ENCODE results near the gene ANKRD35.
A peak's percentile ranks its signal among the peaks of the same experiment; 100 is the strongest.

Gene ANKRD35

GRCh38 chr1:145893306-145894055 is 7.8 kb upstream of the ANKRD35 start:
- DNase-seq: no peak

- no peak for DNase-seq
Observed at GRCh38 chr1:145892486-145893087, 6.9 kb upstream of the ANKRD35 start.

- peak; percentile 20 for DNase-seq
Observed at GRCh38 chr1:145891587-145892485, 6.2 kb upstream of the ANKRD35 start.

DNA sequence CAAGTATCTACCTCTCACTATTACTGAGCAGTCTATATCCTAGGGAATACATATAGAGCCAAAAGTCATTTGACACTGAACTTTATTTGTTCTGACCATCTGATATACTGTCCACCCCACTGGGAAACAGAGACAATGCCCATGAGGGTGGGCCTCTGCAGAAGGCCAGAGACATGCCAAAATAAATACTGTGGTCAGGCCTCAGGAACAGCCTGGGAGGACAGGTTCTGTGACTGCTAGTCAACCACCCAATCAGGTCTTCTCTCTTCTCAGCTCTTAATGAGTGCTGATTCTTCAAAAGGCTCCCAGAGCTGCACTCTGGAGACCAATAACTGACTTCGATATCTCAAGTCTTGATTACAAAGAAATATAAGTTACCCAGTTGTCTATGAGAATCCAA is 5.5 kb upstream of the ANKRD35 start:
- no peak for DNase-seq

DNA sequence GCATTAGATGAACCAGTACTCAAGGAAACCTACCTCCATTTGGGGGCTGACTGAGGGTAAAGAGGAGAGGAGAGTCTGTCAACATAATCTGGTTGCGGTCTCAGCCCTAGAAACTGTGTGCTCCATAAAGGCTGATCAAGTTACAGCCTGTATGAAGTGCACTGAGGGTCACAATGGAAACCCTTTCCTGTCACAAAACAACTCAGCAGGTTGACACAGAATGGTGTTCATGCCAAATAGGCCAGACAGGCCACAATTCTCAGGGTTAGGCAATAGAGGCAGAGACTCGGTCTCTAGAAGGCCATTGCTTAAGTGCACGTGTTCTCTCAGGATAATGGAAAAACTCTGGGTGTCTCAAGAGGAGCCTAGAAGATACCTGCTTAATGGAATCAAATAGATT is 4.1 kb upstream of the ANKRD35 start:
- DNase-seq: no peak

GRCh38 chr1:145887631-145888030 is 2.0 kb upstream of the ANKRD35 start:
- DNase-seq: no peak

DNA sequence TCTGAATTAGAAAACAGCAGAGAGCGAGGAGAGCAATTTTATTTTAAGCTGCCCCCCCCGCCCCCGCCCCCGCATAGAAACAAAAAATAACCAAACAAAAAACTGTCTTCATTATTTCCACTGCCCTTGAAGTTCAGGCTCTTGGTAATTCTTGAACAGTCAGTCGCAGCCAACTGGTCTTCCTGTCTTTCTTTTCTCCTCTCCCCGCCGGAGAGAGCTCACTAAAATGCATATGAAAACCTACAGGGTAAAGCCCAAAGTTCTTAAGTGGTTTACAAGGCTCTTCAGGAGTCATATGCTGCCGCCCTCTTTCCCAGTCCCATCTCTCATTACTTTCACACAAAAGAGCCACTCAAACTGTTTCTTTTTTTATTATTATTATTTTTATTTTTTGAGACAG is 1.1 kb upstream of the ANKRD35 start:
- no peak for DNase-seq

DNA sequence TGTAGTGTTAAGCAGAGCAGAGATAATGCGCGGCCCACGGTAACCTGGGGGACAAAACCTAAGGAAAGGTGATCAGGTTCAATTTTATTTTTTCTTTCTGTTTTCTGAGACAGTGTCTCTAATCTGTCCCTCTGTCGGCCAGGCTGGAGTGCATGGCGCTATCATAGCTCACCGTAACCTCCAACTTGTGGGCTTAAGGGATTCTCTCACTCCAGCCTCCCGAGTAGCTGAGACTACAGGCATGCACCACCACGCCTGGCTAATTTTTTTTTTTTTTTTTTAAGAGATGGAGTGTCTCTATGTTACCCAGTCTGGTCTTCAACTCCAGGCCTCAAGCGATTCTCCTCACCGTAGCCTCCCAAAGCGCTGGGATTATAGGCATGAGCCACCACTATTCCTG is 724 bp upstream of the ANKRD35 start:
- DNase-seq: no peak

DNA sequence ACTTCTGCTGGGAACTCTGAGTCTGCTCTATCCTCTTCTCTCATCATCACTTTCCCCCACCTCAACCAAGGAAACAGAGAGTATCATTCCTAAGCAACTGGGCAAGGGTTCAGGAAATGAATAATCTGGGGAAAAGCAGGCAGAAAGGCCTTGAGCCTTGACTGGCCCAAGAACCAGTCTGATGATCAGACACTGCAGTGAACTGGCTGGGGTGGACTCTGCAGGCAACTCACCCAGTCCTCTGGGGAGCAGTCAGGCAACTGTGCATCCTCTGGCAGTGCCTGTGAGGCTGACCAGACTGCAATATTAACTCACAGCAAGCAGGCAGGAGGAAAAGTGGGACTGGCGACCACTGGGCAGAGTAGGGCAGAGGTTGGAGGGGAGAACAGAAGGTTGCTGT is 991 bp downstream of the ANKRD35 start:
- DNase-seq: no peak

DNA sequence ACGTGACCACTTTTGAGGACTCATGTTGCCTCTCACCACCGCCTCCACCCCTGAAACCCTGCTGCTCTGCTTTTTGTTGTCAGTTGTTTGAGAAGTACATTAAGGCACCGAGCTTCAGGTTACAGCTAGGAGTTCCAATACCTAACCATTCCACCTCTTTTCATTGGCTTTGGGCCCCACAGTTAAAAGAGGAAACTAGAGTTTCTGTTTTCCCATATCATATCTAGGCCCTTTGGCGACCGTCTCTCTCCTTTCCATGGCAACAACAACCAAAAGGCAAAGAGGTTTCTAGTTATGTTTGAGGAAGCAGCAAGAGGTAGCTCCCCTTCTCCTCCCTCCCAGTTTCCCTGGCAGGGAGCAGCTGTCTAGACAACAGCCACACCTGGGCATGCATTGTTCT is 5.9 kb downstream of the ANKRD35 start:
- no peak for DNase-seq

GRCh38 chr1:145878724-145879123 is 6.9 kb downstream of the ANKRD35 start:
- no peak for DNase-seq

DNA sequence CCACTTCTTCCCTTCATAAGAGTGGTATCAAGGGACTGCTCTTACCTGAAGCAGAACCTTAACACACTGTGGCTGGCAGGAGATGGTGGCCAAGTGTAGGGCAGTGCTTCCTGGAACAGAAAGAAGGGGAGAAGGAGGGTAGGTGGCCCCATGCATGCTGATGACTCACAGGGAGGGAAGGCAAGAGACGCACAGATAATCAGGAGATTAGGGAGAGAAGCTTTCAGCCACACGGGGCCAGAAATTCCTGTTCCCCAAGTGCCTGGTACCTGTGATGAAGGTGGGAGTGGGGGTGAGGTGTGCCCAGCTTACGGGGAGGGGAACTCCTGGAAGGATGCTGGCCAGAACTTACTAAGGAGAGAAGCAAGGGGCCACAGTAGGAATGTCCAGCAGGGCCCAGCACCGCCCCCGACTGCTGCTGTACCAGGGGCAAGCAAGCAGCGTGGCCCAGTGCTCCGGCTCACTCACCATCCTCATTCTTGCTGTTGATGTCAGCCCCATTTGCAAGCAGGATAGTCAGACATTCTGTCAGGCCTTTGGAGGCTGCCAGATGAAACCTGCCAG is 7.7 kb downstream of the ANKRD35 start:
- no peak for DNase-seq

DNA sequence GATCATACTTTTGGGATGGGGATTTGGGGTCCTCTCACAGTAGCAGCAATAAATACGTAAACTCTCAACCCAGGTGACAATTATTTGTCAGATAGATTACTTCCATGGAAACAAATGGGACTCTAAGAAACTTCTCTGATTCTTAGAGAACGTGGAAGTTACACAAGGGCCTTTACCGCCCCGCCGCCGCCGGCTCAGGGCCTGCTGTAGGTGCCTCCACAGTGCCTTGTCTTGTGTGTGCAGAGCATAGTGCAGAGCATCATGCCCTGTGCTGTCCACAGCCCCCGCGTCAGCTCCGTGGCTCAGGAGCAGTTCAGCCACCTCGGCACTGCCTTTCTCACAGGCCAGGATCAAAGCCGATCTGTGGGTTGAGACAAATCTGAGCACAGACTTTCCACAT is 11.0 kb downstream of the ANKRD35 start:
- DNase-seq: no peak

GRCh38 chr1:145871994-145872924 is 13.4 kb downstream of the ANKRD35 start:
- peak; percentile 20 for DNase-seq

GRCh38 chr1:145868232-145868631 is 17.4 kb downstream of the ANKRD35 start:
- DNase-seq: no peak

GRCh38 chr1:145863282-145864018 is 22.2 kb downstream of the ANKRD35 start:
- no peak for DNase-seq

DNA sequence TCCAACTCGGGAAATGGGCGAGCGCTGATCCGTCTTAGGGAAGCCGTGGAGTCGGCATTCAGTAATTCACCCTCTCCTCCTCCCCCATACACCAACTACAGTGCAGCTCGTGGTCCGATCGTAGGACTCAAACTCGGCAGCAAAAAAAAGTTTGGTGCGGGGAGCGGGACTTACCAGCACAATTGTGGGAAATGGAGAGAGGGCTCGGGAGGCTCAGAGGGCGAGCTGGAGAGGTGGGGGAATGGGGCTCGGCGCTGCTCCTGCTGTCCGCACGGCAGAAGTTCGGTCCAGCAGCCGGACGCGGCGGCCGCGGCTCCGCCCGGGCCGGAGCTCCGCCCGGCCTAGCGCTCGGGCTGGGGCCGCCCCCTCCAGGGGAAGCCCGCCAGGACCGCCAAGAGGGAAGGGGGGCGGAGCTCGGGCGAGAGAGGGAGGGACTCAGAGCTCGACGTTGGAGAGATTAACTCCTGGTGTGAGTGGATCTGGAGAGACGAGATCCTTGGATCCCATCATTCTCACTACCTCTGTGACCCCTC is 26.1 kb downstream of the ANKRD35 start:
- DNase-seq: peak; percentile 65

DNA sequence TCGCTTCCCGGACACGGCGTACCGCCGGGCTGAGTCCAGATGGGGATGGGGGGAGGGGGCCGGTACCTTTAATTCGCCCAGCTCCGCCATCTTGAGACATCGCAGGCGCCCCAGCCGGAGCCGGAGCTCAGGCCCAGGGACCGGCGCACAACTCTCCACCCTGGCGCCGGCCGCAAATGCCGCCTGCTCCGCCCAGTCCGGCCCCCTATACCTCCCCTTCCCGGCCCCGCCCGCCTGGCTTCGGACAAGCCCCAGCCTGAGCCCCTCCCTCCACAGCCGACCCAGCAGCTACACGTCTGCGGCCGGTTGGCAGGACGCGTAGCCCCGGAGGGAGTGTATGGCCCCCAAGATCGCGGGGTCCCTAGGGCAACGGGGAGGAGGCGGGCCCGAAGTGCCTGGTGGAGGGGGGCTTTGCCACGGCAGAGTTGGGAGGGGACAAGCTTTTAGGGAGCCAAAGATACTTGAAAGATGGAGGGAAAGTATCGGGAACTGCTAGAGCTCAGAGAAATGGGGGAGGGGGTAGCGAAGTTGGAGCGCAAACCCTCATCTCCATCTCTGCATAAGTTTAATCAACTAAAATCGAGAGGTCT is 26.7 kb downstream of the ANKRD35 start, which contains the start of gene PIAS3:
Gene PIAS3, minus strand, starts transcription at position 181 of the 590 bp plus-strand sequence. Its CDS starts 91 bp downstream, at position 90.
- peak; percentile 77 for DNase-seq

DNA sequence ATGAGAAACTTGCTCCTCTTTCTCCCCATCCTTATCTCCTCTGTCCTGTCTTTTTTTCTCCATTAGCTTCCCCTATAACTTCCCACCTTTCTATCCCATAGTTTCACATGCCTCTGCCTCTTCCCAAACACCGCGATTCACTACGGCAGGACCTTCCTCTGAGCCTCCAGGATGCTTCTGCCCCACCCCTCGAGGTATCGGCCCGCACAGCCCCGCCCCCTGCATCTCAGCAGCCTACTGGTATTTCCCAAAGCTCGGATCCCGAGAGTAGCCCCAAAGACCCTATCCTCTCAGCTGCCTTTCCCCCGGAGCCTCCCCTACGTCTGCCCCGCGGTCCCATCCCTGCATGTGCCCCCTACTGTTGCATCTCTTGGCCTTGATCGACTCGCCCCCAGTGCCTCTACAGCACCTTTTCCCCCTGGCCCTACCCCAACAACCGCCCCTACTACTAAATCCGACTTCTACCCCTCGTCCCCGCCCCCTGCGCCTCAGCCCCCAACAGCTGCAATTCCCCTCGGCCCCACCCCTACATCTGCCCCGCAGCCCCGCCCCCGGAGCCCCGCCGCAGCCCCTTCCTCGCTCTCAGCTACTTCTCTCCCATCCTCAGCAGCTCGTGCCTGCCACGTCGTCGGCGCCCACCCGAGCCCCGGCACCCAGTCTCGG is 27.3 kb downstream of the ANKRD35 start:
- DNase-seq: no peak

DNA sequence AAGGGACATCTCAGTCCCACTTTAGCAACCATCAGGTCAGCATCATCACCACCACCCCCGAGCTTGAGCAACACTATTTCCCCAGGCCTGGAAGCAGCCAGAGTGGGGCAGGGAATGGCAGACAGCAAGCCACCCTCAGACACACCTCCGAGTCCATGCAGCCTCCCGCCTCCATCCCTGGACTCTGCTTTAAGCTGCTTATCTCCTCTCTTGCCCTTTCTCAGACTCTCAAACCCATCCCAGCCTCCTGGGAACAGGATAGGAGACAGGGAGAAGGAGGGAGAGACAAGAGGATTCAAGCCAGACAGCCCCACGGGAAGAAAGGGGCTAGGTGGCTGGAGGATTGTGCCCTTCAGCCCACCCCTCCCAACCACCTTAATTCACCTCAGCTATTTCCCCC is 28.5 kb downstream of the ANKRD35 start:
- no peak for DNase-seq
